Mesothelial cell of epicardium (in vitro differentiated cells): ENCODE data around the gene MAML2. TPM values are rescaled to one million over a fixed set of nuclear protein-coding genes. Genes with fewer than 3 reads are reported as not detected.

Experiments
- DNase-seq, 2 experiments: peaks; one replicate each; pipeline ENCODE4 v3.0.0; 2021; ENCODE audit warnings: low spot score in 2 of 2; ENCODE audit not compliant: unreplicated experiment in 2 of 2
- H3K27ac Mint-ChIP-seq: 2 replicates; pipeline ENCODE4 v1.8.0; 2021; ENCODE audit warnings: mixed read lengths
- H3K27me3 Mint-ChIP-seq: 2 replicates; pipeline ENCODE4 v1.8.0; 2021; ENCODE audit warnings: low read depth, mixed read lengths
- H3K36me3 Mint-ChIP-seq: 2 replicates; pipeline ENCODE4 v1.8.0; 2021; ENCODE audit warnings: mixed read lengths
- H3K4me1 Mint-ChIP-seq: 2 replicates; pipeline ENCODE4 v1.8.0; 2021; ENCODE audit warnings: mixed read lengths
- H3K4me3 Mint-ChIP-seq: 2 replicates; pipeline ENCODE4 v1.8.0; 2021; ENCODE audit warnings: mild to moderate bottlenecking, moderate library complexity, mixed read lengths
- H3K9me3 Mint-ChIP-seq: 2 replicates; pipeline ENCODE4 v1.8.0; 2021; ENCODE audit warnings: mixed read lengths
- total RNA-seq: library from RNA; stranded (reverse); gene quantifications from 3 replicates; pipeline ENCODE4 v1.2.1, GENCODE V29; 2021
- TF ChIP-seq, protein P1 (sequence below): fragments of 200-600 bp; sonication (generic); IDR thresholded peaks from one replicate; pipeline ENCODE4 v1.5.0; 2021; ENCODE audit warnings: antibody characterized with exemption; ENCODE audit not compliant: unreplicated experiment

The MAML2 gene
- total RNA-seq, 1 donor from 2014 or later: 38.3 TPM

DNA sequence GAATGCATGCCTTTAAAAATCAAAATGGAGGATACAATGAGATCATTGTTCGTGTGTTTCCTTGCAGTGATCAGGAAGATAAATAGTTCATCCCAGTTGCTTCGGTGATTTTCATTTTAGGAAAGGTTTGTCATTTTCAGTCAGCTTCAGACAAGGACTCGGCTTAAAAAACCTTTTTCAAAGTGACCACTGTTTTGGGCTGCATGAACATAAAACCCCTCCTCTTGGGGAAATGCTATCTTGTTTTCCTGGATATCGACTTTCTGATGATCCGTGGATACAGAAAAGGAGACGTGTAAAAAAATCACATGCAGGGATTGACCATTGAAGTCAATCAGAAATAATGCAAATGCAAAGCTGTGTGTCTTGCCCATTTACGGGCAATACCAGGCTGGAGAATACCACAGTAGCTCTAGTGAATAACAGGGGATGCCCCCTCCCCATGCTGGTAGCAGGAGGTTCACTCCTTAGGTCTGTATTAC, 146.8 kb downstream of the MAML2 start:
- Mint-ChIP-seq H3K27me3 (no peaks in the 10 kb centered on the region), H3K36me3 (no peaks in the 10 kb centered on the region), H3K27ac (peak overlapping the region; percentile 93), H3K4me1 (peaks cover 83% of the 10 kb centered on the region), H3K4me3 (no peak overlapping the region), H3K9me3 (no peaks in the 10 kb centered on the region)
- DNase-seq: no peak
- TF ChIP-seq, protein P1, sequence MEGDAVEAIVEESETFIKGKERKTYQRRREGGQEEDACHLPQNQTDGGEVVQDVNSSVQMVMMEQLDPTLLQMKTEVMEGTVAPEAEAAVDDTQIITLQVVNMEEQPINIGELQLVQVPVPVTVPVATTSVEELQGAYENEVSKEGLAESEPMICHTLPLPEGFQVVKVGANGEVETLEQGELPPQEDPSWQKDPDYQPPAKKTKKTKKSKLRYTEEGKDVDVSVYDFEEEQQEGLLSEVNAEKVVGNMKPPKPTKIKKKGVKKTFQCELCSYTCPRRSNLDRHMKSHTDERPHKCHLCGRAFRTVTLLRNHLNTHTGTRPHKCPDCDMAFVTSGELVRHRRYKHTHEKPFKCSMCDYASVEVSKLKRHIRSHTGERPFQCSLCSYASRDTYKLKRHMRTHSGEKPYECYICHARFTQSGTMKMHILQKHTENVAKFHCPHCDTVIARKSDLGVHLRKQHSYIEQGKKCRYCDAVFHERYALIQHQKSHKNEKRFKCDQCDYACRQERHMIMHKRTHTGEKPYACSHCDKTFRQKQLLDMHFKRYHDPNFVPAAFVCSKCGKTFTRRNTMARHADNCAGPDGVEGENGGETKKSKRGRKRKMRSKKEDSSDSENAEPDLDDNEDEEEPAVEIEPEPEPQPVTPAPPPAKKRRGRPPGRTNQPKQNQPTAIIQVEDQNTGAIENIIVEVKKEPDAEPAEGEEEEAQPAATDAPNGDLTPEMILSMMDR: no peak

GRCh38 chr11:96195671-96196070, 147.3 kb downstream of the MAML2 start:
- Mint-ChIP-seq H3K9me3 (no peaks in the 10 kb centered on the region), H3K36me3 (peaks cover 2% of the 10 kb centered on the region), H3K4me3 (no peak overlapping the region), H3K27me3 (no peaks in the 10 kb centered on the region), H3K4me1 (peaks cover 80% of the 10 kb centered on the region), H3K27ac (peak overlapping the region; percentile 93)
- TF ChIP-seq, protein P1: no peak
- no peak for DNase-seq

DNA sequence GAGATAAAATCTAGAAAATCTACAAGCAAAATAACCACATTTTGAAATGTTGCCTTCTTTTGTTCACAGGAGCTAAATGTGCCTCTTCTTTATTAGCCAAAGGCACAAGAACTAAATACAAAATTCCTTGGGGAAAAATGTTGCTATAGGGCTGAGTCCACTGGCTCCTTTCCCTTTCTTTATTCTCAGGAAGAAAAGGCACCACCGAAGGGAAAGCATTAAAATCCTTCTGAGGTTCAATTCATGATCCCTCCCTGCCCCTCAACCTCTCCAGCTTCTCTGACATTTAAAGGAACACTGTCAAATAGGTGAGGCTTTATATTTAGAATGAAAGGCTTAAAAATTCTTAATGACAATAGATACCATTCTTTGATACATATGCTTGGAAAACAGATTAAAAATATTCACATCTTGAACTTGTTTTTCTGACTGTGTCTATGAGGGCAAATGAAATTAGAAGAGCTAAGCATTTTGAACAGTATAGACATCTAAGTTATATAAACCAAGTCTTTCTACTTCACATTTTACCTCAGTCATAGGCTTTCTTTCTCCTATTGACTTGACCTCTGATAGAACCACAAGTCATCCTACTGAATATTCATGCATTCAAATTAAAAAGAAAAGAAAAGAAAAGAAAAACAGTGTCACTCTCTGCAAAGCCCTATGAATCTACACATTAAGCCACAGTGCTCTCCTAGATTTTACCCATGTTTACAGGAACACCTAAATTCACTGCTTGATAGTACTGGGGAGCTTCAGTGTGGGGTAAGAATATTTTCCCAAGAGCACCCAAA, 148.2 kb downstream of the MAML2 start:
- Mint-ChIP-seq H3K4me3 (no peak overlapping the region), H3K4me1 (peaks cover 80% of the 10 kb centered on the region), H3K27ac (peak overlapping the region; percentile 93), H3K36me3 (peaks cover 2% of the 10 kb centered on the region), H3K27me3 (no peaks in the 10 kb centered on the region), H3K9me3 (no peaks in the 10 kb centered on the region)
- no peak for DNase-seq
- TF ChIP-seq, protein P1: no peak

DNA sequence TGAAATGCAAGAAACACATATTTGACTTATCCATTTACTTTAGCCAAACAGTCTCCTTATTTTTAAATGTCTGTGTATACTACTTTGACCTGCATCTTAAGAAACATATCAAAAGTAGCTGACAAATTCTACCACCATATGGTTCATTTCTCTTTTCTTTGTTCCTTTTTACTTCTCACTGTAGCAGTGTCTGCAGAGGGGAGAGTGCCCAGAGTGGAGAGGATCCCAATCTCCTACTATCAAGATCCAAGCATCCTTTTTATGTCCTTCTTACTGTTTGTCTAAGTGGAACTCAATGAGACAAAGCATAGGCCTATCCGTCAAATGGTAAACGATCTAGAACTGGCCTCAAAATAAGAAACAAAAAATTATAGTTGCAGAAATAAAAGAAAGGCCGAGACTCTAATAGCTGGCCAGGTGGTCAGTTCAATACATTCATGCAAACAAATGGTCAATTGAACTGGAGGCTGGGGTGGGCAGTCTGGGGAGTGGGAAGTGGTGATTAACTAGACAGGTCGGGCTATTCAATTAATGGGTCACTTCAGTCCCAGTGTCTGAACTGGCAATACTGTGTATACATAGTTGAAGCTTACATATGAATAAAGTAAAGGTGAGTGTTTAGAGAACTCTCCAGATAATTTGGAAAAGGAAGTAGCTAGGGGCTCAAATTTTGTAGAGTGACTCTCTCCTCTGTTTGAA, 149.1 kb downstream of the MAML2 start:
- H3K27me3 Mint-ChIP-seq: no peaks in the 10 kb centered on the region
- H3K36me3 Mint-ChIP-seq: peaks cover 2% of the 10 kb centered on the region
- no peak for DNase-seq
- no peak overlapping the region for H3K4me3 Mint-ChIP-seq
- peak overlapping the region; percentile 93 for H3K27ac Mint-ChIP-seq
- H3K4me1 Mint-ChIP-seq: peaks cover 80% of the 10 kb centered on the region
- H3K9me3 Mint-ChIP-seq: no peaks in the 10 kb centered on the region
- TF ChIP-seq, protein P1: no peak

GRCh38 chr11:96191752-96192151, 151.2 kb downstream of the MAML2 start:
- Mint-ChIP-seq H3K27me3 (no peaks in the 10 kb centered on the region), H3K4me3 (no peak overlapping the region), H3K9me3 (no peaks in the 10 kb centered on the region), H3K27ac (peak overlapping the region; percentile 40), H3K4me1 (peaks cover 75% of the 10 kb centered on the region), H3K36me3 (peaks cover 2% of the 10 kb centered on the region)
- DNase-seq: no peak
- TF ChIP-seq, protein P1: no peak
